ENCODE results near the gene RBM10.
"Not testable (repeated sequence)": the region's sequence is repeated elsewhere in the genome, so short reads cannot be mapped to it uniquely, and the experiment has no call there.

RBM10 gene, protein sequence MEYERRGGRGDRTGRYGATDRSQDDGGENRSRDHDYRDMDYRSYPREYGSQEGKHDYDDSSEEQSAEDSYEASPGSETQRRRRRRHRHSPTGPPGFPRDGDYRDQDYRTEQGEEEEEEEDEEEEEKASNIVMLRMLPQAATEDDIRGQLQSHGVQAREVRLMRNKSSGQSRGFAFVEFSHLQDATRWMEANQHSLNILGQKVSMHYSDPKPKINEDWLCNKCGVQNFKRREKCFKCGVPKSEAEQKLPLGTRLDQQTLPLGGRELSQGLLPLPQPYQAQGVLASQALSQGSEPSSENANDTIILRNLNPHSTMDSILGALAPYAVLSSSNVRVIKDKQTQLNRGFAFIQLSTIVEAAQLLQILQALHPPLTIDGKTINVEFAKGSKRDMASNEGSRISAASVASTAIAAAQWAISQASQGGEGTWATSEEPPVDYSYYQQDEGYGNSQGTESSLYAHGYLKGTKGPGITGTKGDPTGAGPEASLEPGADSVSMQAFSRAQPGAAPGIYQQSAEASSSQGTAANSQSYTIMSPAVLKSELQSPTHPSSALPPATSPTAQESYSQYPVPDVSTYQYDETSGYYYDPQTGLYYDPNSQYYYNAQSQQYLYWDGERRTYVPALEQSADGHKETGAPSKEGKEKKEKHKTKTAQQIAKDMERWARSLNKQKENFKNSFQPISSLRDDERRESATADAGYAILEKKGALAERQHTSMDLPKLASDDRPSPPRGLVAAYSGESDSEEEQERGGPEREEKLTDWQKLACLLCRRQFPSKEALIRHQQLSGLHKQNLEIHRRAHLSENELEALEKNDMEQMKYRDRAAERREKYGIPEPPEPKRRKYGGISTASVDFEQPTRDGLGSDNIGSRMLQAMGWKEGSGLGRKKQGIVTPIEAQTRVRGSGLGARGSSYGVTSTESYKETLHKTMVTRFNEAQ

DNA sequence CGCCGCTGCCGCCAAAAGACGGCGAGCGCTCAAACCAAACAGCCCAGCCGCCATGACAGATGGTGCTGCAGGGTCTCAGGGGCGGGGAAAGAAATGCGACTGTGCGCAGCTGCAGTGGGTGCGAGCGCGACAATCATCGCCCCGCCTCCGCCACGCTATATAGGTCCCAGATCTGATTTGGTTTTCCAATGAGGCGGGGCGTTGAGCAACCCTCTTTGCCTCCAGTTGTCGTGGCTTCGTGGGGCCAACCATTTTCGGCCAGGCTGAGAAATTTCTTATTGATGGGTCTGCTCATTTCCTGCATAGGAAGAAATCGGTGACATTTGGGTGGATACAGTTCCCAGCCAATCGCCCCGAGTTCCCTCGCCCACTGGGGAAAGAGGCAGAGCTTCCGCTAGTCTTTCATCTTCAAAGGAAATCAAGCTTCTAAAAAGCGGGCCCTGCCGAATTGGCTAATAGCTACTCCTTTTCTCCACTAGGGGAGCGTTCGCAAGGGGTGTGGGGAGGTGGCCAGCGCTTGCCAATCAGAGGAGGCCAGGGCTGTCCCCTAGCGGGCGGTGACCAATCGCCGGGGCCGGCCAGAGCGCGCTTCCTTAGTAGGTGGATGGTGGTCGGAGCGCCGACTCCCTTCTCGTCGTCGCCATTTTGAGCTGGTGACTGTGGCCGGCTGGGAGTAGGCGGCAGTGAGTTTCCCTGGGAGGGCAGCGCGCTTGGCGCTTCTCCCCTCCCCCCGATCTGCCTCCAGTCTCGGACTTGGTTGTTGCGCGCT, at the start of gene RBM10, which contains the start of gene NDUFB11:
RBM10 (plus strand) TSS at position 596 of the 769 bp plus-strand sequence. CDS start 2,261 bp downstream, outside the sequence.
NDUFB11 (minus strand) TSS at position 77 of the 769 bp plus-strand sequence; CDS start at position 54, 23 bp downstream.
- peak; percentile 84 for DNase-seq

- no peak for DNase-seq
Observed at GRCh38 chrX:47097018-47097417, 48.0 kb upstream of the RBM10 start.

GRCh38 chrX:47098338-47099094, 46.5 kb upstream of the RBM10 start:
- no peak for DNase-seq

GRCh38 chrX:47101206-47101605, 43.8 kb upstream of the RBM10 start:
- no peak for DNase-seq

DNA sequence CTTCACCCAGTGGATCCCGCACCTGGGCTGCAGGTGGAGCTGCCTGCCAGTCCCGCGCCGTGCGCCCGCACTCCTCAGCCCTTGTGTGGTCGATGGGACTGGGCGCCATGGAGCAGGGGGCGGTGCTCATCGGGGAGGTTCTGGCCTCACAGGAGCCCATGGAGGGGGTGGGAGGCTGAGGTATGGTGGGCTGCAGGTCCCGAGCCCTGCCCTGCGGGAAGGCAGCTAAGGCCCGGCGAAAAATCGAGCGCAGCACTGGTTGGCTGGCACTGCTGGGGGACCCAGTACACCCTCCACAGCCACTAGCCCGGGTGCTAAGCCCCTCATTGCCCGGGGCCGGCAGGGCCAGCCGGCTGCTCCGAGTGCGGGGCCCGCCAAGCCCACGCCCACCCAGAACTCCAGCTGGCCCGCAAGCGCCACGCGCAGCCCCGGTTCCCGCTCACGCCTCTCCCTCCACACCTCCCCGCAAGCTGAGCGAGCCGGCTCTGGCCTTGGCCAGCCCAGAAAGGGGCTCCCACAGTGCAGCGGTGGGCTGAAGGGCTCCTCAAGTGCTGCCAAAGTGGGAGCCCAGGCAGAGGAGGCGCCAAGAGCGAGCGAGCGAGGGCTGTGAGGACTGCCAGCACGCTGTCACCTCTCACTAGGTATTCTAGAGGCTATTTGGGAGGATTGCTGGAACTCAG, 33.9 kb upstream of the RBM10 start:
- not testable (repeated sequence) for DNase-seq

DNA sequence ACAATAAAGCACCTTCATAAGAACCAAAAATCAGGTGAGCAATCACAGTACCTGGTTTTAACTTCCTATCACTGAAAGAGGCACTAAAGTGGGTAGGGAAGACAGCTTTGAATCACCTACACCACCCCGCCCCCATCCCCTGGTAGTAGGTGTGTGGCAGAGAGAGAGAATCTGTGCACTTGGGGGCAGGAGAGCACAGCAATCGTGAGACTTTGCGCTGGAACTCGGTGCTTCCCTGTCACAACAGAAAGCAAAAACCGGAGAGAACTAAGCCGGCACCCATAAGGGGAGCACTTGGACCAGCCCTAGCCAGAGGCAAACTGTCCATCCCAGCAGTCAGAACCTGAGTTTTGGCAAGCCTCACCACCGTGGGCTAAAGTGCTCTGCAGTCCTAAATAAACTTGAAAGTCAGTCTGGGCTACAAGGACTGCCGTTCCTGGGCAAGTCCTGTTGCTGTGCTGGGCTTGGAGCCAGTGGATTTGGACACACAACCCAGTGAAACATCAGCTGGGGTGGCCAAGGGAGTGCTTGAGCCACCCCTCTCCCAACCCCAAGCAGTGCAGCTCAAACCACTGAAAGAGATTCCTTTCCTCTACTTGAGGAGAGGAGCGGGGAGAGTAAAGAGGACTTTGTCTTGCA, 32.6 kb upstream of the RBM10 start:
- DNase-seq, result no peak

DNA sequence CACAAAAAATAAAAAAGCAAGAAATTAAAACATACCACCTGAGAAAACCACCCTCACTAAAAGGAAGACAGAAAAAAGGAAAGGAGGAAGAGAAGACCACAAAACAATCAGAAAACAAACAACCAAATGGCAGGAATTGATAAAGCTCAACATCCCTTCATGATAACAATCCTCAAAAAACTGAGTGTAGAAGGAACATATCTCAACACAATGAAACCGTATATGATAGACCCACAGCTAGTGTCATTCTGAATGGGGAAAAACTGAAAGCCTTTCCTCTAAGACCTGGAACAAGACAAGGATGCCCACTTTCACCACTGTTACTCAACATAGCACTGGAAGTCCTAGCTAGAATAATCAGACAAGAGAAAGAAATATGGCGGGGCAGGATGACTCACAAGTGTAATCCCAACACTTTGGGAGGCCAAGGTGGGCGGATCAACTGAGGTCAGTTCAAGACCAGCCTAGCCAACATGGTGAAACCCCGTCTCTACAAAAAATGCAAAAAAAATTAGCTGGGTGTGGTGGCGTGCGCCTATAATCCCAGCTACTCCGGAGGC, 28.4 kb upstream of the RBM10 start:
- not testable (repeated sequence) for DNase-seq

GRCh38 chrX:47124466-47124865, 20.6 kb upstream of the RBM10 start:
- not testable (repeated sequence) for DNase-seq

- peak; percentile 87 for DNase-seq
Observed at GRCh38 chrX:47129157-47129898, 15.7 kb upstream of the RBM10 start.

DNA sequence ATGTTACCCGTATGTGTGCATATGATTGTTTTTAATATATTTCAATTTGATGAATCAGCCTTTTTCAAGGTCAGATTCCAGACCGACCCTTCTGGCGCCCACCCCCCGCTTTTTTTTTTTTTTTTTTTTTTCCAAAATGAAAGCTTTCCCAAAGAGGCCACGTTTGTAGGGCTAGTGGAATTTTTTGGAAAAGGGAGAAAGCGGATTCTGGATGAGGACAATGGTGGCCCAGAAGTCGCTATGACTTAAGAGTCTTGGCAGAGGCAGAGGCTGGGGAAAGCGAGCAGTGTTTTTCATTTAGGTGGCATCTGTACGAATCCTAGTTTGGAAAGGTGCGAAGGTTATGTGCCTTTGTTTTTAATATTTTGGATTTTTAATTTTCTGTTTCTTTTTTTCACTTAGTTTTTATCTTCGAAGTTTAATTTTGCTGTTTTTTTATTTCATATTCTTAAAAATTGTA, 15.1 kb upstream of the RBM10 start:
- no peak for DNase-seq

- no peak for DNase-seq
Observed at GRCh38 chrX:47133493-47133892, 11.5 kb upstream of the RBM10 start.

DNA sequence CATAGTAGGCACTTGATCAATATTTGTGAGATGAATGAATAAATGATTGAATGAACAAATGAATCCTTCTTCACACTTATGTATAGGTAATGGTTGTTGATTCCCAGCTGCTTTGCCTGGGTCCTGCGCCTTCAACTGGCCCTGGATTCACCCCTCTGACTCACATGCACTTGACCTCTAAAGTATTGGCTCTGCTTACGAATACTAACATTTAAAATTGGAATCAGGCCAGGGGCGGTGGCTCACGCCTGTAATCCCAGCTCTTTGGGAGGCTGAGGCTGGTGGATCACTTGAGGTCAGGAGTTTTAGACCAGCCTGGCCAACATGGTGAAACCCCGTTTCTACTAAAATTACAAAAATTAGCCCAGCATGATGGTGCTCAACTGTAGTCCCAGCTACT, 9.4 kb upstream of the RBM10 start:
- DNase-seq, result not testable (repeated sequence)

GRCh38 chrX:47138171-47138570, 6.8 kb upstream of the RBM10 start:
- DNase-seq, result no peak

DNA sequence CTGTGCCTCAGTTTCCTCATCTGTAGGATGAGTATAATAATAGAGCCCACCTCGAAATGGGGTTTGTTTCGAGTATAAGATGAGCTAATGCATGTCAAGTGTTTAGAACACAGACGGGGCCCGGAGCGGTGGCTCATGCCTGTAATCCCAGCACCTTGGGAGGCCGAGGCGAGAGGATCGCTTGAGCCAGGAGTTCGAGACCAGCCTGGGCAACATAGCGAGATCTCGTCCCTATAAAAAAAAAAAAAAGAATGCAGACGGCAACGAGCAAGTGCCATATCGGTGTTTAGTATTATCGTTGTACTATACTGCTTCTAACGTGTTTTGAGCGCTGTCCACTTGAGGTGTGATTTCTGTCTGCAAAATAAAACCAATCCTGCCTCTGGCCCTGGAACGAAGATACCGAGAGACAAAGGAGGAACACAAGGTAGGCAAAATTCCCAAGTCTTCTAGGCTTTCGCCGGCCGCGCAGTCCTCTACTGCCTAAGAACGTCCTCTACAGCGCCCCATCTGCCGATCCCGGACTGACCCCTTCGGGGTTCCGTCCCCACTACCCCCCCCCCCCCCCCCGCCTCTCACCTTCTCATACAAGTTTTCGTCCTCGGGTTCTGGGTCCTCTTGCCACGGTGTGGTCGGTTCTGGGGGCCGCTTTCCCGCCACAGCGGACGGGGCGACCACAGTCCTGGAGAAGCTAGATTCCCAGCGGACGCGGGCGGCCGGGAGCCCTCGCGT, 961 bp upstream of the RBM10 start:
- no peak for DNase-seq

GRCh38 chrX:47145395-47146120, 537 bp downstream of the RBM10 start:
- DNase-seq, result no peak

- DNase-seq, result no peak
Observed at GRCh38 chrX:47146121-47146935, 1.3 kb downstream of the RBM10 start.

Measured in activated T-cell treated with anti-CD3 and anti-CD28 coated beads, Interleukin-2, amount 50 U/mL, for 1 hour (primary cell).